GM23248 (cell line): ENCODE measurements around the gene RNF169. TPM values are rescaled to one million over a fixed set of nuclear protein-coding genes. Genes with fewer than 3 reads are reported as not detected.

Experiments used
- DNase-seq: peaks from one replicate; pipeline ENCODE4 v3.0.0-alpha.2; 2015
- H2AFZ ChIP-seq: fragments of 200-600 bp; sonication (generic); 2 replicates; pipeline ENCODE4 v1.6.1; 2016; ENCODE audit warnings: antibody characterized with exemption
- H3F3A ChIP-seq: fragments of 200-600 bp; sonication (generic); 2 replicates; pipeline ENCODE4 v1.6.1; 2016; ENCODE audit warnings: mild to moderate bottlenecking, antibody characterized with exemption, mixed run types; ENCODE audit not compliant: insufficient read depth
- H3K27ac ChIP-seq: fragments of 200-600 bp; sonication (generic); 2 replicates; pipeline ENCODE4 v1.5.1; 2016; ENCODE audit warnings: mild to moderate bottlenecking
- H3K27me3 ChIP-seq: fragments of 200-600 bp; sonication (generic); replicated peaks from 2 replicates; pipeline ENCODE4 v1.6.1; 2016; ENCODE audit warnings: mild to moderate bottlenecking; ENCODE audit not compliant: insufficient read depth
- H3K36me3 ChIP-seq: fragments of 200-600 bp; sonication (generic); 2 replicates; pipeline ENCODE4 v1.6.1; 2016; ENCODE audit warnings: low read depth, mild to moderate bottlenecking
- H3K4me1 ChIP-seq: fragments of 200-600 bp; sonication (generic); 2 replicates; pipeline ENCODE4 v1.6.1; 2016; ENCODE audit warnings: mild to moderate bottlenecking; ENCODE audit not compliant: insufficient read depth
- H3K4me2 ChIP-seq: fragments of 200-600 bp; sonication (generic); one replicate; pipeline ENCODE4 v1.6.1; 2016; ENCODE audit warnings: mild to moderate bottlenecking; ENCODE audit not compliant: unreplicated experiment
- H3K4me3 ChIP-seq: fragments of 200-600 bp; sonication (generic); 2 replicates; pipeline ENCODE4 v1.5.1; 2016; ENCODE audit warnings: mild to moderate bottlenecking
- H3K79me2 ChIP-seq: fragments of 200-600 bp; sonication (generic); 2 replicates; pipeline ENCODE4 v1.6.1; 2016; ENCODE audit warnings: mild to moderate bottlenecking; ENCODE audit not compliant: insufficient read depth
- H3K9ac ChIP-seq: fragments of 200-600 bp; sonication (generic); 2 replicates; pipeline ENCODE4 v1.6.1; 2016; ENCODE audit warnings: mild to moderate bottlenecking
- H3K9me2 ChIP-seq: fragments of 200-600 bp; sonication (generic); 2 replicates; pipeline ENCODE4 v1.6.1; 2016; ENCODE audit warnings: mixed run types, mild to moderate bottlenecking, moderate library complexity; ENCODE audit not compliant: insufficient read depth
- H3K9me3 ChIP-seq: fragments of 200-600 bp; sonication (generic); one replicate; pipeline ENCODE4 v1.6.1; 2017; ENCODE audit warnings: low read depth
- H4K20me1 ChIP-seq: fragments of 200-600 bp; sonication (generic); 2 replicates; pipeline ENCODE4 v1.6.0; 2016; ENCODE audit not compliant: insufficient read depth
- EZH2 ChIP-seq: fragments of 200-600 bp; sonication (generic); IDR thresholded peaks from 2 replicates; pipeline ENCODE4 v1.6.1; 2018; ENCODE audit warnings: antibody characterized with exemption, mild to moderate bottlenecking; ENCODE audit not compliant: insufficient read depth, poor library complexity, severe bottlenecking
- EZH2phosphoT487 ChIP-seq: fragments of 200-600 bp; sonication (generic); IDR thresholded peaks from 2 replicates; pipeline ENCODE4 v1.6.1; 2018; ENCODE audit warnings: antibody characterized with exemption, moderate library complexity, mild to moderate bottlenecking, low read depth; ENCODE audit not compliant: insufficient read depth
- WGBS, 2 experiments: methylation state at CpG; one replicate each; pipeline ENCODE4 v1.1.6; 2015 to 2017; ENCODE audit warnings: low lambda C conversion rate in 2 of 2, low coverage in 1 of 2; ENCODE audit errors: missing lambda C conversion rate in 2 of 2; 5-methylcytosine and 5-hydroxymethylcytosine counted together
- in situ Hi-C: fragments of 300-500 bp; cut with MboI; formaldehyde crosslinking; loops from 2 replicates; pipeline ENCODE4 v1.15.0; 2020
- polyA plus RNA-seq: library from polyadenylated mRNA; unstranded; fragments of >200 nt; fragmentation: Nextera tagmentation; extraction: Ambion mirVana; gene quantifications from 2 replicates; pipeline ENCODE4 v1.2.1, GENCODE V29; 2016
- total RNA-seq: library from RNA; depleted of rRNA; stranded (reverse); fragments of >200 nt; shearing (Covaris generic); gene quantifications from 2 replicates; pipeline ENCODE4 v1.2.3, GENCODE V29; 2014

Gene RNF169
- total and polyA plus RNA-seq, 2 experiments from 2014 or later, result 0.79 to 15.8 TPM

DNA sequence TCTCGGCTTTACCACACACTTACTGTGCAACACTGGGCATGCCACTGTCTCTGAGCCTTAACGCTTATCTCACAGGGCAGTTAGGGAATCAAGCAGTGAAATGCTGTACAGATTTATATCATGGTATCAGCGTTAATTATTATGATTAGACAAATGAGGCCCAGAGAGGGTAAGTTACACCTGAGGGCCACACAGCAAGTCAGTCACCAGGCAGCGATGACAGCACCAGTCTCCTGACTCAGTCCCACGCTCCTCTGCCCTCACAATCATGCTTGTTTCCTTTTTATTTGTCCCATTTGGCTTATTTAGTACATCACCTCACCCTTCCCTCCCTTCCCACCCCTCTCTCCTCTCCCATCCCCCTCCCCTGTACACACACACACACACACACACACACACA lies 29.6 kb upstream of the RNF169 start:
- Histone ChIP-seq H3F3A (no peaks in the 10 kb centered on the region), H3K4me1 (no peaks in the 10 kb centered on the region), H3K79me2 (no peaks in the 10 kb centered on the region), H3K27ac (no peak overlapping the region), H3K9ac (no peak overlapping the region), H3K9me2 (no peaks in the 10 kb centered on the region), H3K9me3 (no peaks in the 10 kb centered on the region), H3K27me3 (peaks cover 9% of the 10 kb centered on the region; the same call in 1 of the 2 replicates), H3K36me3 (no peaks in the 10 kb centered on the region), H3K4me2 (no peak overlapping the region), H2AFZ (no peak overlapping the region), H4K20me1 (no peaks in the 10 kb centered on the region), H3K4me3 (no peak overlapping the region)
- no peak for DNase-seq
- 83 to 84% methylated on average over 5 of the region's 5 CpGs for WGBS, 2 experiments
- TF ChIP-seq EZH2 (no peak), EZH2phosphoT487 (no peak)
- in situ Hi-C loops, result loop anchor here (10.0 kb wide), 1 partner anchor 264 kb away; no protein-coding TSS in a partner anchor

- WGBS, 2 experiments, result 58 to 61% methylated on average over 17 of the region's 17 CpGs
- H4K20me1 ChIP-seq, result no peaks in the 10 kb centered on the region
- no peak overlapping the region for H2AFZ ChIP-seq
- H3F3A ChIP-seq, result no peaks in the 10 kb centered on the region
- no peak overlapping the region for H3K4me3 ChIP-seq
- TF ChIP-seq EZH2phosphoT487 (no peak), EZH2 (no peak)
- no peak overlapping the region for H3K27ac ChIP-seq
- no peaks in the 10 kb centered on the region for H3K9me2 ChIP-seq
- no peaks in the 10 kb centered on the region for H3K36me3 ChIP-seq
- DNase-seq, result no peak
- no peaks in the 10 kb centered on the region for H3K9me3 ChIP-seq
- in situ Hi-C loops, result no loop called here
- no peak overlapping the region for H3K9ac ChIP-seq
- H3K4me2 ChIP-seq, result no peak overlapping the region
- no peaks in the 10 kb centered on the region for H3K79me2 ChIP-seq
- H3K27me3 ChIP-seq, result peaks cover 10% of the 10 kb centered on the region; the same call in 1 of the 2 replicates
- no peaks in the 10 kb centered on the region for H3K4me1 ChIP-seq
Observed at GRCh38 chr11:74720596-74721478, 27.8 kb upstream of the RNF169 start.

- no peak for DNase-seq
- Histone ChIP-seq H2AFZ (no peak overlapping the region), H3K27me3 (0 out of 2 replicates have a peak, but pooled peaks cover 10% of the 10 kb centered on the region), H4K20me1 (no peaks in the 10 kb centered on the region), H3K36me3 (no peaks in the 10 kb centered on the region), H3K4me1 (no peaks in the 10 kb centered on the region), H3K9me3 (no peaks in the 10 kb centered on the region), H3K4me3 (no peak overlapping the region), H3K27ac (no peak overlapping the region), H3K9ac (no peak overlapping the region), H3K79me2 (no peaks in the 10 kb centered on the region), H3F3A (no peaks in the 10 kb centered on the region), H3K9me2 (no peaks in the 10 kb centered on the region), H3K4me2 (no peak overlapping the region)
- 97 to 100% methylated on average over 3 of the region's 3 CpGs for WGBS, 2 experiments
- TF ChIP-seq EZH2phosphoT487, result no peak
- no peak for TF ChIP-seq EZH2
- in situ Hi-C loops, result no loop called here
Observed at GRCh38 chr11:74721479-74721835, 27.2 kb upstream of the RNF169 start.

- 56 to 61% methylated on average over 5 of the region's 5 CpGs for WGBS, 2 experiments
- no peaks in the 10 kb centered on the region for H4K20me1 ChIP-seq
- no peaks in the 10 kb centered on the region for H3K79me2 ChIP-seq
- no peak overlapping the region for H3K27ac ChIP-seq
- no peak overlapping the region for H3K9ac ChIP-seq
- H3F3A ChIP-seq, result no peaks in the 10 kb centered on the region
- no peaks in the 10 kb centered on the region for H3K9me2 ChIP-seq
- no peak overlapping the region for H3K4me3 ChIP-seq
- H3K4me1 ChIP-seq, result no peaks in the 10 kb centered on the region
- in situ Hi-C loops, result no loop called here
- TF ChIP-seq EZH2phosphoT487 (no peak), EZH2 (no peak)
- H3K27me3 ChIP-seq, result 0 out of 2 replicates have a peak, but pooled peaks cover 10% of the 10 kb centered on the region
- no peak overlapping the region for H3K4me2 ChIP-seq
- no peak for DNase-seq
- H3K9me3 ChIP-seq, result no peaks in the 10 kb centered on the region
- no peak overlapping the region for H2AFZ ChIP-seq
- H3K36me3 ChIP-seq, result no peaks in the 10 kb centered on the region
Observed at GRCh38 chr11:74723511-74723910, 25.1 kb upstream of the RNF169 start.
